ENCODE data around the gene LRRC74A. TPM values are rescaled to one million over a fixed set of nuclear protein-coding genes. Genes with fewer than 3 reads are reported as not detected.

LRRC74A gene
- total RNA-seq, 4 donors from 2014 or later = not detected

GRCh38 chr14:76829650-76830421 is 3.6 kb downstream of the LRRC74A start:
- WGBS = 61% methylated on average over 4 of the region's 7 CpGs
- peak overlapping the region; percentile 64 for H3K27ac ChIP-seq
- TF ChIP-seq CTCF (IDR thresholded peaks at IDR 0.05) (no peak), POLR2A (IDR thresholded peaks at IDR 0.05) (no peak), EP300 (IDR thresholded peaks at IDR 0.05) (no peak), POLR2AphosphoS5 (IDR thresholded peaks at IDR 0.05) (no peak)
- no peaks in the 10 kb centered on the region for H3K36me3 ChIP-seq
- H3K27me3 ChIP-seq = no peaks in the 10 kb centered on the region
- H3K9me3 ChIP-seq = no peaks in the 10 kb centered on the region
- DNase-seq (ENCODE audit: low spot score in 2 of 2) = peak in 1 of 2 donors; percentile 80
- H3K4me3 ChIP-seq = no peak overlapping the region
- H3K4me1 ChIP-seq = peaks cover 17% of the 10 kb centered on the region

GRCh38 chr14:76830556-76830955 is 4.3 kb downstream of the LRRC74A start:
- Histone ChIP-seq H3K36me3 (no peaks in the 10 kb centered on the region), H3K9me3 (no peaks in the 10 kb centered on the region), H3K27me3 (no peaks in the 10 kb centered on the region), H3K27ac (no peak overlapping the region), H3K4me3 (no peak overlapping the region), H3K4me1 (peaks cover 17% of the 10 kb centered on the region)
- 92% methylated on average over 4 of the region's 4 CpGs for WGBS
- DNase-seq (ENCODE audit: low spot score in 2 of 2) = no peak
- TF ChIP-seq POLR2A (IDR thresholded peaks at IDR 0.05) (no peak), EP300 (IDR thresholded peaks at IDR 0.05) (no peak), POLR2AphosphoS5 (IDR thresholded peaks at IDR 0.05) (no peak), CTCF (IDR thresholded peaks at IDR 0.05) (no peak)

GRCh38 chr14:76832503-76832988 is 6.3 kb downstream of the LRRC74A start:
- Histone ChIP-seq H3K27me3 (no peaks in the 10 kb centered on the region), H3K9me3 (no peaks in the 10 kb centered on the region), H3K27ac (no peak overlapping the region), H3K4me1 (peaks cover 16% of the 10 kb centered on the region), H3K4me3 (no peak overlapping the region), H3K36me3 (no peaks in the 10 kb centered on the region)
- no peak for DNase-seq (ENCODE audit: low spot score in 2 of 2)
- no peak for TF ChIP-seq CTCF (IDR thresholded peaks at IDR 0.05)
- TF ChIP-seq POLR2A (IDR thresholded peaks at IDR 0.05) = no peak
- TF ChIP-seq EP300 (IDR thresholded peaks at IDR 0.05) = no peak
- TF ChIP-seq POLR2AphosphoS5 (IDR thresholded peaks at IDR 0.05) = no peak
- WGBS = 88% methylated on average over 1 of the region's 1 CpG

GRCh38 chr14:76833011-76833410 is 6.8 kb downstream of the LRRC74A start:
- Histone ChIP-seq H3K9me3 (no peaks in the 10 kb centered on the region), H3K36me3 (no peaks in the 10 kb centered on the region), H3K27me3 (no peaks in the 10 kb centered on the region), H3K27ac (no peak overlapping the region), H3K4me3 (no peak overlapping the region), H3K4me1 (peaks cover 12% of the 10 kb centered on the region)
- DNase-seq (ENCODE audit: low spot score in 2 of 2) = no peak
- TF ChIP-seq EP300 (IDR thresholded peaks at IDR 0.05) (no peak), CTCF (IDR thresholded peaks at IDR 0.05) (no peak), POLR2A (IDR thresholded peaks at IDR 0.05) (no peak), POLR2AphosphoS5 (IDR thresholded peaks at IDR 0.05) (no peak)
- WGBS = 75% methylated on average over 2 of the region's 2 CpGs

- Histone ChIP-seq H3K9me3 (no peaks in the 10 kb centered on the region), H3K4me1 (no peaks in the 10 kb centered on the region), H3K27ac (no peak overlapping the region), H3K4me3 (no peak overlapping the region), H3K27me3 (no peaks in the 10 kb centered on the region), H3K36me3 (no peaks in the 10 kb centered on the region)
- 77% methylated on average over 7 of the region's 7 CpGs for WGBS
- TF ChIP-seq CTCF (IDR thresholded peaks at IDR 0.05) = no peak
- no peak for TF ChIP-seq POLR2AphosphoS5 (IDR thresholded peaks at IDR 0.05)
- no peak for TF ChIP-seq POLR2A (IDR thresholded peaks at IDR 0.05)
- no peak for TF ChIP-seq EP300 (IDR thresholded peaks at IDR 0.05)
- no peak for DNase-seq (ENCODE audit: low spot score in 2 of 2)
These were observed 8.0 kb downstream of the LRRC74A start for GRCh38 chr14:76834241-76834661.
